ENCODE data around the gene TMEM52.
"Not testable (repeated sequence)": the region's sequence is repeated elsewhere in the genome, so short reads cannot be mapped to it uniquely, and the experiment has no call there.

TMEM52 gene

GRCh38 chr1:1945782-1946393 lies 26.8 kb upstream of the TMEM52 start:
- DNase-seq, result no peak

GRCh38 chr1:1943834-1944570 lies 24.9 kb upstream of the TMEM52 start:
- peak; percentile 45 for DNase-seq

GRCh38 chr1:1942753-1943656 lies 23.9 kb upstream of the TMEM52 start:
- DNase-seq, result no peak

- no peak for DNase-seq
These were observed 23.0 kb upstream of the TMEM52 start for GRCh38 chr1:1941868-1942752.

- no peak for DNase-seq
These were observed 22.2 kb upstream of the TMEM52 start for GRCh38 chr1:1941211-1941841.

GRCh38 chr1:1940123-1940425 lies 21.0 kb upstream of the TMEM52 start:
- DNase-seq, result no peak

- no peak for DNase-seq
These were observed 20.4 kb upstream of the TMEM52 start for GRCh38 chr1:1939296-1940122.

GRCh38 chr1:1938613-1939295 lies 19.7 kb upstream of the TMEM52 start:
- DNase-seq, result no peak

- DNase-seq, result no peak
These were observed 19.1 kb upstream of the TMEM52 start for GRCh38 chr1:1938276-1938573.

GRCh38 chr1:1937549-1938275 lies 18.6 kb upstream of the TMEM52 start:
- no peak for DNase-seq

- no peak for DNase-seq
These were observed 18.0 kb upstream of the TMEM52 start for GRCh38 chr1:1937061-1937460.

- not testable (repeated sequence) for DNase-seq
These were observed 15.8 kb upstream of the TMEM52 start for GRCh38 chr1:1934848-1935247.

- DNase-seq, result no peak
These were observed 10.8 kb upstream of the TMEM52 start for GRCh38 chr1:1929639-1930545.

GRCh38 chr1:1929102-1929638 lies 10.1 kb upstream of the TMEM52 start:
- DNase-seq, result no peak

GRCh38 chr1:1928231-1929101 lies 9.4 kb upstream of the TMEM52 start:
- no peak for DNase-seq

- no peak for DNase-seq
These were observed 8.7 kb upstream of the TMEM52 start for GRCh38 chr1:1927751-1928150.

GRCh38 chr1:1926886-1927660 lies 8.0 kb upstream of the TMEM52 start:
- DNase-seq, result no peak

All from activated CD4-positive, alpha-beta T cell treated with anti-CD3 and anti-CD28 coated beads, Interleukin-10, Interleukin-2, amounts not matched to agents 100 ng/mL and 50 ng/mL, durations not matched to agents 16 hours and 8 hours (primary cell).